ENCODE measurements around the gene OTUB1. TPM values are rescaled to one million over a fixed set of nuclear protein-coding genes. Genes with fewer than 3 reads are reported as not detected.

Gene OTUB1
- total RNA-seq, 4 donors from 2014 or later = 47.7 to 70.4 (median 53.2) TPM

GRCh38 chr11:63997801-63998337 lies 11.6 kb downstream of the OTUB1 start:
- Histone ChIP-seq H3K9me3 (no peaks in the 10 kb centered on the region), H3K4me1 (peaks cover 0 to 40% (median 26%) of the 10 kb centered on the region in 3 donors), H3K27me3 (peaks cover 10% of the 10 kb centered on the region), H3K27ac (no peak overlapping the region), H3K4me3 (no peak overlapping the region), H3K36me3 (peaks cover 0 to 61% of the 10 kb centered on the region in 2 donors)
- WGBS, 2 donors (ENCODE audit: low coverage in 1 of 2) = 79% methylated on average over 2 of the region's 11 CpGs; no CpG with 5 or more reads in 1 of the 2 donors
- no peak for ATAC-seq
- TF ChIP-seq CTCF (IDR thresholded peaks at IDR 0.05) = no peak
- no peak for TF ChIP-seq POLR2A (IDR thresholded peaks at IDR 0.05)
- TF ChIP-seq POLR2AphosphoS5 (IDR thresholded peaks at IDR 0.05) = no peak
- TF ChIP-seq EP300 (IDR thresholded peaks at IDR 0.05) = no peak

GRCh38 chr11:63998558-63999348 lies 12.5 kb downstream of the OTUB1 start:
- Histone ChIP-seq H3K4me1 (peaks cover 0 to 40% (median 26%) of the 10 kb centered on the region in 3 donors), H3K36me3 (peaks cover 0 to 52% of the 10 kb centered on the region in 2 donors), H3K9me3 (no peaks in the 10 kb centered on the region), H3K4me3 (peak overlapping the region in 1 of 2 donors; percentile 49), H3K27me3 (peaks cover 10% of the 10 kb centered on the region), H3K27ac (no peak overlapping the region)
- TF ChIP-seq POLR2AphosphoS5 (IDR thresholded peaks at IDR 0.05) (no peak), POLR2A (IDR thresholded peaks at IDR 0.05) (no peak)
- no peak for ATAC-seq
- WGBS, 2 donors (ENCODE audit: low coverage in 1 of 2) = no CpG with 5 or more reads among the region's 54 CpGs

GRCh38 chr11:63999349-64000025 lies 13.2 kb downstream of the OTUB1 start:
- H3K9me3 ChIP-seq = no peaks in the 10 kb centered on the region
- peaks cover 10% of the 10 kb centered on the region for H3K27me3 ChIP-seq
- no peak for TF ChIP-seq POLR2AphosphoS5 (IDR thresholded peaks at IDR 0.05)
- no peak for TF ChIP-seq EP300 (IDR thresholded peaks at IDR 0.05)
- TF ChIP-seq POLR2A (IDR thresholded peaks at IDR 0.05) = no peak
- no peak for TF ChIP-seq CTCF (IDR thresholded peaks at IDR 0.05)
- H3K27ac ChIP-seq = peak overlapping the region in 1 of 4 donors; percentile 37
- peak overlapping the region in 1 of 2 donors; percentile 49 for H3K4me3 ChIP-seq
- ATAC-seq = peak; percentile 42
- peaks cover 0 to 40% (median 26%) of the 10 kb centered on the region in 3 donors for H3K4me1 ChIP-seq
- H3K36me3 ChIP-seq = peaks cover 0 to 45% of the 10 kb centered on the region in 2 donors
- WGBS, 2 donors (ENCODE audit: low coverage in 1 of 2) = 0% methylated on average over 1 of the region's 59 CpGs; no CpG with 5 or more reads in 1 of the 2 donors

GRCh38 chr11:64000026-64000739 lies 13.9 kb downstream of the OTUB1 start:
- no peaks in the 10 kb centered on the region for H3K9me3 ChIP-seq
- no peak for TF ChIP-seq POLR2A (IDR thresholded peaks at IDR 0.05)
- no peak for TF ChIP-seq EP300 (IDR thresholded peaks at IDR 0.05)
- no peak for TF ChIP-seq POLR2AphosphoS5 (IDR thresholded peaks at IDR 0.05)
- peak in 3 of 4 experiments; percentile 90 to 98 (median 96) for TF ChIP-seq CTCF (IDR thresholded peaks at IDR 0.05)
- peak; percentile 86 for ATAC-seq
- peaks cover 0 to 38% of the 10 kb centered on the region in 2 donors for H3K36me3 ChIP-seq
- H3K27me3 ChIP-seq = peaks cover 15% of the 10 kb centered on the region
- H3K4me1 ChIP-seq = peaks cover 0 to 40% (median 26%) of the 10 kb centered on the region in 3 donors
- peak overlapping the region in 1 of 4 donors; percentile 37 for H3K27ac ChIP-seq
- peak overlapping the region in 1 of 2 donors; percentile 49 for H3K4me3 ChIP-seq
- WGBS, 2 donors (ENCODE audit: low coverage in 1 of 2) = no CpG with 5 or more reads among the region's 67 CpGs
